Hepatocyte (in vitro differentiated cells): Measurements from ENCODE around the gene JARID2. TPM values are rescaled to one million over a fixed set of nuclear protein-coding genes. Genes with fewer than 3 reads are reported as not detected.

Source experiments
- DNase-seq: peaks from one replicate; pipeline ENCODE4 v3.0.0-alpha.2; 2016; ENCODE audit warnings: low spot score
- H2AFZ ChIP-seq: fragments of 200-600 bp; sonication (generic); 2 replicates; pipeline ENCODE4 v1.6.0; 2016; ENCODE audit warnings: antibody characterized with exemption, mild to moderate bottlenecking
- H3K27ac ChIP-seq: fragments of 200-600 bp; sonication (generic); 2 replicates; pipeline ENCODE4 v1.5.1; 2016; ENCODE audit warnings: mild to moderate bottlenecking
- H3K27me3 ChIP-seq: fragments of 200-600 bp; sonication (generic); 2 replicates; pipeline ENCODE4 v1.6.1; 2016
- H3K36me3 ChIP-seq: fragments of 200-600 bp; sonication (generic); replicated peaks from 2 replicates; pipeline ENCODE4 v1.5.1; 2016; ENCODE audit warnings: low read depth; ENCODE audit not compliant: insufficient read depth
- H3K4me1 ChIP-seq: fragments of 200-600 bp; sonication (generic); 2 replicates; pipeline ENCODE4 v1.5.1; 2016; ENCODE audit warnings: mild to moderate bottlenecking, moderate library complexity; ENCODE audit not compliant: insufficient read depth
- H3K4me2 ChIP-seq: fragments of 200-600 bp; sonication (generic); 2 replicates; pipeline ENCODE4 v1.6.0; 2016
- H3K4me3 ChIP-seq: fragments of 200-600 bp; sonication (generic); 2 replicates; pipeline ENCODE4 v1.5.1; 2016; ENCODE audit warnings: mild to moderate bottlenecking
- H3K79me2 ChIP-seq: fragments of 200-600 bp; sonication (generic); 2 replicates; pipeline ENCODE4 v1.6.0; 2017; ENCODE audit warnings: mild to moderate bottlenecking
- H3K9me2 ChIP-seq: fragments of 200-600 bp; sonication (generic); replicated peaks from 2 replicates; pipeline ENCODE4 v1.6.0; 2017; ENCODE audit warnings: mild to moderate bottlenecking; ENCODE audit not compliant: insufficient read depth
- H3K9me3 ChIP-seq: fragments of 200-600 bp; sonication (generic); 2 replicates; pipeline ENCODE4 v1.5.1; 2016; ENCODE audit warnings: low read depth, mild to moderate bottlenecking
- H4K20me1 ChIP-seq: fragments of 200-600 bp; sonication (generic); 2 replicates; pipeline ENCODE4 v1.6.0; 2016; ENCODE audit warnings: mild to moderate bottlenecking; ENCODE audit not compliant: insufficient read depth, poor library complexity, severe bottlenecking
- EZH2 ChIP-seq: fragments of 200-600 bp; sonication (generic); IDR thresholded peaks from 2 replicates; pipeline ENCODE4 v1.6.1; 2016; ENCODE audit warnings: antibody characterized with exemption, mild to moderate bottlenecking, borderline replicate concordance
- EZH2phosphoT487 ChIP-seq: fragments of 200-600 bp; sonication (generic); IDR thresholded peaks from one replicate; pipeline ENCODE4 v1.6.1; 2018; ENCODE audit warnings: antibody characterized with exemption, mild to moderate bottlenecking, low read depth, moderate library complexity; ENCODE audit not compliant: unreplicated experiment, severe bottlenecking
- WGBS: methylation state at CpG from one replicate; pipeline ENCODE4 v1.1.6; 2016; ENCODE audit warnings: low lambda C conversion rate; ENCODE audit errors: missing lambda C conversion rate; 5-methylcytosine and 5-hydroxymethylcytosine counted together
- polyA plus RNA-seq: library from polyadenylated mRNA; unstranded; fragments of >200 nt; fragmentation: Nextera tagmentation; extraction: Ambion mirVana; gene quantifications from 2 replicates; pipeline ENCODE4 v1.2.1, GENCODE V29; 2016
- total RNA-seq: library from RNA; depleted of rRNA; stranded (reverse); fragments of >200 nt; gene quantifications from 2 replicates; pipeline ENCODE4 v1.2.3, GENCODE V29; 2014
- TF ChIP-seq, protein P1 (sequence below): fragments of 200-600 bp; sonication (generic); IDR thresholded peaks from 2 replicates; pipeline ENCODE4 v1.5.1; 2016; ENCODE audit warnings: antibody characterized with exemption, mild to moderate bottlenecking; ENCODE audit not compliant: poor library complexity

JARID2 gene
- total and polyA plus RNA-seq, 2 experiments from 2014 or later: 4.6 to 11.6 TPM

DNA sequence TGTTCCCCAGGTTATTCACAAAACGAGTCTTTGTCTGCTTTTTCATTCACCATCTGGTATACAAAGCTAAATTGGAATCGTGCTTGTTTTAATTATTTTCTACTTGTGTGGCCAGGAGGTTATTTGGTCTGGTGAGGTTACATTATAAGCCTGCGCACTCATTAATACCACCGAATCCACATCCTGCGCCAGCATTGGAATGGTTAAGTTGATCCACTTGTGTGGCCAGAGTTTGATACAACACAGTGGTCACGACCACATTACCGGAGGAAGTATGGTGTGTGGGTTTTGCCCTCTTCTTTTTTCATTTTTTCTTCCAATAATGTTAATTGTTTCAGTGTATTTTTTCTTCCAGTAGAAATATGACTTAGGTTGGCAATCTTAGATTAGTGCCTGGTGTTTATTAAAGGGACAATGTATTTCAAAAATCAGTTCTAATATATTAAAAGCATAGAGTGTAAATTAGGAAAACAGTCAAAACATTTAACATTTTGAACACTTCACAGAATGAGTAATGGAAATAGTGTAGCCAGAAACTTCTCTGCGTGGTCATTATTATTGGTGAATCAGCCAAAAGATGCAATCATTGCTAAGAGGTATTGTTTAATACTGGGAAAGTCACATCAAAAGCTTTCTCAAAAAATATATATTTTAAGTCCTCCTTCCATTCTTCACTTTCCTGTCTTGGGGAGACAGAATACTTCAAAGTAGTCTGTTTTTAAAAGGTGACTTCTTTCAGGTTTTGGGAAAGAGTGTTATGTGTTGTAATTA lies 84.5 kb downstream of the JARID2 start:
- Histone ChIP-seq H4K20me1 (peaks cover 13% of the 10 kb centered on the region), H3K4me3 (no peak overlapping the region), H3K27ac (no peak overlapping the region), H3K27me3 (no peaks in the 10 kb centered on the region), H3K79me2 (peaks cover 92% of the 10 kb centered on the region), H3K9me3 (no peaks in the 10 kb centered on the region), H3K36me3 (no peaks in the 10 kb centered on the region), H3K4me1 (peaks cover 24% of the 10 kb centered on the region), H3K9me2 (no peaks in the 10 kb centered on the region), H3K4me2 (peak overlapping the region; percentile 33), H2AFZ (no peak overlapping the region)
- no peak for DNase-seq
- peak; percentile 36 for TF ChIP-seq EZH2
- no peak for TF ChIP-seq EZH2phosphoT487
- 61% methylated on average over 8 of the region's 8 CpGs for WGBS

DNA sequence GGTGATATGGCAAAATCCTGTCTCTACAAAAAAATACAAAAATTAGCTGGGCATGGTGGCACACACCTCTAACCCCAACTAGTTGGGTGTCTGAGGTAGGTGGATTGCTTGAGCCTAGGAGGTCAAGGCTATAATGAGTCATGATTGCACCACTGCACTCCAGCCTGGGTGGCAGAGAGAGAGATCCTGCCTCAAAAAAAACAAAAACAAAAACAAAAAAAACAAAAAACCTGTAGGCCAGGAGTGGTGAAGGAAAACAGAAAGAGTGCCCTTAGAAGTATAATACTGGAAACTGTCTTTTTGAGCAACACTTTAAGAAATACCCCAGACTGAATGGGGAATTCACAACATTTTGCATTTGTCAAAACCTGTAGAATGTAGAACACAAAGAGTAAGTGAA lies 85.3 kb downstream of the JARID2 start:
- Histone ChIP-seq H3K27me3 (no peaks in the 10 kb centered on the region), H3K9me3 (no peaks in the 10 kb centered on the region), H4K20me1 (peaks cover 14% of the 10 kb centered on the region), H3K36me3 (no peaks in the 10 kb centered on the region), H3K9me2 (no peaks in the 10 kb centered on the region), H2AFZ (no peak overlapping the region), H3K79me2 (peaks cover 92% of the 10 kb centered on the region), H3K4me3 (no peak overlapping the region), H3K4me2 (no peak overlapping the region), H3K4me1 (peaks cover 24% of the 10 kb centered on the region), H3K27ac (no peak overlapping the region)
- TF ChIP-seq EZH2 (no peak), EZH2phosphoT487 (no peak)
- TF ChIP-seq, protein P1, sequence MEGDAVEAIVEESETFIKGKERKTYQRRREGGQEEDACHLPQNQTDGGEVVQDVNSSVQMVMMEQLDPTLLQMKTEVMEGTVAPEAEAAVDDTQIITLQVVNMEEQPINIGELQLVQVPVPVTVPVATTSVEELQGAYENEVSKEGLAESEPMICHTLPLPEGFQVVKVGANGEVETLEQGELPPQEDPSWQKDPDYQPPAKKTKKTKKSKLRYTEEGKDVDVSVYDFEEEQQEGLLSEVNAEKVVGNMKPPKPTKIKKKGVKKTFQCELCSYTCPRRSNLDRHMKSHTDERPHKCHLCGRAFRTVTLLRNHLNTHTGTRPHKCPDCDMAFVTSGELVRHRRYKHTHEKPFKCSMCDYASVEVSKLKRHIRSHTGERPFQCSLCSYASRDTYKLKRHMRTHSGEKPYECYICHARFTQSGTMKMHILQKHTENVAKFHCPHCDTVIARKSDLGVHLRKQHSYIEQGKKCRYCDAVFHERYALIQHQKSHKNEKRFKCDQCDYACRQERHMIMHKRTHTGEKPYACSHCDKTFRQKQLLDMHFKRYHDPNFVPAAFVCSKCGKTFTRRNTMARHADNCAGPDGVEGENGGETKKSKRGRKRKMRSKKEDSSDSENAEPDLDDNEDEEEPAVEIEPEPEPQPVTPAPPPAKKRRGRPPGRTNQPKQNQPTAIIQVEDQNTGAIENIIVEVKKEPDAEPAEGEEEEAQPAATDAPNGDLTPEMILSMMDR: no peak
- DNase-seq: no peak

DNA sequence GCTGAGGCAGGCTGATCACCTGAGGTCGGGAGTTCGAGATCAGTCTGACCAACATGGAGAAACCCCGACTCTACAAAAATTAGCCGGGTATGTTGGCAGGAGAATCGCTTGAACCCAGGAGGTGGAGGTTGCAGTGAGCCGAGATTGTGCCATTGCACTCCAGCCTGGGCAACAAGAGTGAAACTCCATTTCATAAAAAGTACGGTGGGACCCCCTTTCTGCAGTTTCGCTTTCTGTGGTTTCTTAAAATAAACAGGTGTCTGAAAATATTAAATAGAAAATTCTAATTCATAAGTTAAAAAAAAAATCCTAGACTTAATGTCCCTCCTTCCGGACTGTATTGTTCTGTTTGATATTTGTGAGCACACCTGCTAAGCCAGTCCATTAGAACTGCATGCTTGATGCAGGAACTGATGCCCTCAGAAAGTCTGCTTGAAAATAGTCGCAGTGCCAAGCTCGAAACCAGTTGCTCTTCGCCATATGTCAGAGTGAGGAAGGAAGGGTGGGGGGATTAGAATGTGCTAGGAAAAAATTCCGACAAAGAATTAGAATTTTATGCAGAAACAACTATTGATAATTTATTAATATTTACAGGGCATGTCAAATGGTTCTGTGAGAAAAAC lies 85.9 kb downstream of the JARID2 start:
- Histone ChIP-seq H3K27ac (no peak overlapping the region), H2AFZ (no peak overlapping the region), H3K4me2 (no peak overlapping the region), H3K9me3 (no peaks in the 10 kb centered on the region), H3K36me3 (no peaks in the 10 kb centered on the region), H4K20me1 (peaks cover 16% of the 10 kb centered on the region), H3K79me2 (peaks cover 92% of the 10 kb centered on the region), H3K27me3 (no peaks in the 10 kb centered on the region), H3K4me3 (no peak overlapping the region), H3K9me2 (no peaks in the 10 kb centered on the region), H3K4me1 (peaks cover 24% of the 10 kb centered on the region)
- 93% methylated on average over 13 of the region's 13 CpGs for WGBS
- no peak for DNase-seq
- TF ChIP-seq EZH2phosphoT487 (no peak), EZH2 (no peak)
- TF ChIP-seq, protein P1: no peak

DNA sequence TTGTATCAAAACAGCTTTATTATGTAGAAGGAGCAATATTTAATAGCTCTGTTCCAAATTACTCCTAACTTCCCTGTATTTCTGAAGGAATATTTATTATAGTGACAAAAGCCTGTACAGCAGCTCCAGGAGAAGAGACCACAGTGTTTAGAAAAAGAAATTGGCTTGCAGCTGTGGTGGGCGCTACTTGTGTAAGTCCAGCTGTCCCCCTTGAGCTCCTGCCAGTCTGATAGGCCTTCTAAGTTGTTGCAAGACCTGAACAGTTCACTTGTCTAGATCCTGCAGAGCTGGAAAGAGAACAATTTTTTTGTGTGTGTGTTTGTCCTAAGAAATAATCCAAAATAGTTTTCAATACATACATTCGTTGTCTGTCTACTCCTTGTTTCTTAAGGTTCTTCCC lies 86.6 kb downstream of the JARID2 start:
- Histone ChIP-seq H3K9me3 (no peaks in the 10 kb centered on the region), H3K36me3 (no peaks in the 10 kb centered on the region), H3K27me3 (no peaks in the 10 kb centered on the region), H3K9me2 (no peaks in the 10 kb centered on the region), H3K79me2 (peaks cover 92% of the 10 kb centered on the region), H3K27ac (no peak overlapping the region), H4K20me1 (peaks cover 16% of the 10 kb centered on the region), H3K4me2 (no peak overlapping the region), H2AFZ (no peak overlapping the region), H3K4me3 (no peak overlapping the region), H3K4me1 (peaks cover 24% of the 10 kb centered on the region)
- no peak for DNase-seq
- TF ChIP-seq EZH2phosphoT487 (no peak), EZH2 (no peak)
- TF ChIP-seq, protein P1: no peak
- 77% methylated on average over 2 of the region's 2 CpGs for WGBS
